Measurements from ENCODE around the gene OR7A5. TPM values are rescaled to one million over a fixed set of nuclear protein-coding genes. Genes with fewer than 3 reads are reported as not detected.
A peak's percentile ranks its signal among the peaks of the same experiment; 100 is the strongest.

The OR7A5 gene
- total RNA-seq, 1 donor from 2014 or later = not detected

DNA sequence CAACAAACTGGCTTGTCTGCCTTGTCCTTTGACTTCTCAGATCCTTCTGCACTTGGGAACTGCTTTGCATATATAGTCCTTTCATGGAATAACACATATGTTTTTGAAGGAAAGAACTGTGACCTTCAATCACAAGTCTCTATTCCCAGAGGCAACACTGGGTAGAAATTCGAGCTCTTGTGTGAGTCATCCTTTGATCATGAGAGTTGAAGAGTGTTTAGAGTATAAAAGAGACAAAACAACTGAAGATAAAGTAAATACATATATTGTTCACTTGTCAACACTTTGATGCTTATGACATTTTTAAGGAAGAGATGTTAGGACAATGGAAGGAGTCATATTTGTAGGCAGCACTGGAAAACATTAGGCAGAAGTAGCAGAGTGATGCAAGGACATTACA, 5.2 kb upstream of the OR7A5 start:
- DNase-seq (ENCODE audit: low read depth) (no peak), FAIRE-seq (no peak)
- TF ChIP-seq, protein P1, sequence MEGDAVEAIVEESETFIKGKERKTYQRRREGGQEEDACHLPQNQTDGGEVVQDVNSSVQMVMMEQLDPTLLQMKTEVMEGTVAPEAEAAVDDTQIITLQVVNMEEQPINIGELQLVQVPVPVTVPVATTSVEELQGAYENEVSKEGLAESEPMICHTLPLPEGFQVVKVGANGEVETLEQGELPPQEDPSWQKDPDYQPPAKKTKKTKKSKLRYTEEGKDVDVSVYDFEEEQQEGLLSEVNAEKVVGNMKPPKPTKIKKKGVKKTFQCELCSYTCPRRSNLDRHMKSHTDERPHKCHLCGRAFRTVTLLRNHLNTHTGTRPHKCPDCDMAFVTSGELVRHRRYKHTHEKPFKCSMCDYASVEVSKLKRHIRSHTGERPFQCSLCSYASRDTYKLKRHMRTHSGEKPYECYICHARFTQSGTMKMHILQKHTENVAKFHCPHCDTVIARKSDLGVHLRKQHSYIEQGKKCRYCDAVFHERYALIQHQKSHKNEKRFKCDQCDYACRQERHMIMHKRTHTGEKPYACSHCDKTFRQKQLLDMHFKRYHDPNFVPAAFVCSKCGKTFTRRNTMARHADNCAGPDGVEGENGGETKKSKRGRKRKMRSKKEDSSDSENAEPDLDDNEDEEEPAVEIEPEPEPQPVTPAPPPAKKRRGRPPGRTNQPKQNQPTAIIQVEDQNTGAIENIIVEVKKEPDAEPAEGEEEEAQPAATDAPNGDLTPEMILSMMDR (IDR thresholded peaks at IDR 0.05; ENCODE audit: insufficient read depth, low read length, severe bottlenecking) = no peak
- no peak overlapping the region for H3K4me3 ChIP-seq (ENCODE audit: low read depth, low read length)
- H3K36me3 ChIP-seq (ENCODE audit: control insufficient read depth, insufficient read depth, low read length) = no peaks in the 10 kb centered on the region
- H3K27me3 ChIP-seq (ENCODE audit: control insufficient read depth, insufficient read depth, low read length) = no peaks in the 10 kb centered on the region

DNA sequence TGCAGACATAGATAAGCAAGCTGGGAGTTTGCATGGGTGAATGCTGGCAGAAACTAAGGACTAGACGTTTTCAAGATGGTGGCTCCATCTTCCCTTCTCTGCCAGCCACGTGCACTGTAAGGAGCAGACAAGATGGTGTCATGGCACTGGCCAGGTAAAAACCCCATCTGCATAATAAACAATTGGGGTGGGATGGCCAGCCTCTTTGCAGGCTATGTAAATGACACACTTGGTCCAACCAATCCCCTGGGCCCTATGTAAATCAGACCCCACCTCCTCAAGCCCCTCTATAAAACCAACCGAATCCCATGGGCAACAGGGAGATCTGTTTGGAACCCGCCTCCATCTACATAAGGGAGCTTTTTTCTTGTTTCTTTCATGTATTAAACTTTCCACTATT, 2.4 kb upstream of the OR7A5 start:
- TF ChIP-seq, protein P1 (IDR thresholded peaks at IDR 0.05; ENCODE audit: insufficient read depth, low read length, severe bottlenecking) = no peak
- H3K4me3 ChIP-seq (ENCODE audit: low read depth, low read length) = no peak overlapping the region
- H3K36me3 ChIP-seq (ENCODE audit: control insufficient read depth, insufficient read depth, low read length) = no peaks in the 10 kb centered on the region
- H3K27me3 ChIP-seq (ENCODE audit: control insufficient read depth, insufficient read depth, low read length) = no peaks in the 10 kb centered on the region
- FAIRE-seq = no peak
- no peak for DNase-seq (ENCODE audit: low read depth)

DNA sequence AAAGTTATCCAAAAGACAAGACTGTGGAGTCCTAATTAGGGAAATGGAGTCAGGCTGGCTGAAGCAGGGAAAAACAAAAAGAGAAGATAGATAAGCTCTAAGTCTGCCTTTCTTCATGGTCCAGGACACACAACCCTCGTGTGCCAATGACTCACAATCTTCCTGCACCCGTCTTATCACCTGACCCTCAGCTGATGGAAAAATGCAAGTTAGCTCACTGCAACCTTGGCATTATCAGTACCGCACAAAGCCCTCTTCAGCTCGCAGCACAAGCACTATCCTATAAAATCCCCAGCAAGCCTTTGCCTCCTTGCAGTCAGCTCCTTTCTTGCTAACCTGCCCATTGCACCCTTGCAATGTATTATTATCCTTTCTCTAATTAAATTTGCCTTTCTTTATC, 4.3 kb downstream of the OR7A5 start:
- no peaks in the 10 kb centered on the region for H3K36me3 ChIP-seq (ENCODE audit: control insufficient read depth, insufficient read depth, low read length)
- FAIRE-seq (no peak), DNase-seq (ENCODE audit: low read depth) (no peak)
- no peak overlapping the region for H3K4me3 ChIP-seq (ENCODE audit: low read depth, low read length)
- no peaks in the 10 kb centered on the region for H3K27me3 ChIP-seq (ENCODE audit: control insufficient read depth, insufficient read depth, low read length)
- TF ChIP-seq, protein P1 (IDR thresholded peaks at IDR 0.05; ENCODE audit: insufficient read depth, low read length, severe bottlenecking) = no peak

DNA sequence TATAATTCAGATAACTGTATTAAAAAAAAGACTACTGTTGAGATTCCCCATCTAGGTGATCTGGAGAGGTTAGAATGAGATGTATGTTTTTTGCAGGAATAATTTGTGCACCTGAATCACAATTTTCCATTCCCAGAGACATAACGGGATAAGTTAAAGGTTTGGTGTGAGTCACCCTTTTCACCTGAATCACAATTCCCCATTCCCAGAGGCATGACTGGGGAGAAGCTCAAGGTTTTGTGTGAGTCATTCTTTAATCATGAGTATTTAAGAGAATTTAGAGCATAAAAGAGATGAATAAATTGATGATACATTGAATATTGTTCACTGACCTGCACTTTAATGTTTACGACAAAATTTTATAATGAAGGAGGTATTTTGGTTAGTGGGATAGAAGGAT, 9.0 kb downstream of the OR7A5 start:
- Histone ChIP-seq H3K4me3 (ENCODE audit: low read depth, low read length) (no peak overlapping the region), H3K36me3 (ENCODE audit: control insufficient read depth, insufficient read depth, low read length) (no peaks in the 10 kb centered on the region), H3K27me3 (ENCODE audit: control insufficient read depth, insufficient read depth, low read length) (no peaks in the 10 kb centered on the region)
- DNase-seq (ENCODE audit: low read depth) (peak; percentile 68), FAIRE-seq (no peak)
- TF ChIP-seq, protein P1 (IDR thresholded peaks at IDR 0.05; ENCODE audit: insufficient read depth, low read length, severe bottlenecking) = no peak

DNA sequence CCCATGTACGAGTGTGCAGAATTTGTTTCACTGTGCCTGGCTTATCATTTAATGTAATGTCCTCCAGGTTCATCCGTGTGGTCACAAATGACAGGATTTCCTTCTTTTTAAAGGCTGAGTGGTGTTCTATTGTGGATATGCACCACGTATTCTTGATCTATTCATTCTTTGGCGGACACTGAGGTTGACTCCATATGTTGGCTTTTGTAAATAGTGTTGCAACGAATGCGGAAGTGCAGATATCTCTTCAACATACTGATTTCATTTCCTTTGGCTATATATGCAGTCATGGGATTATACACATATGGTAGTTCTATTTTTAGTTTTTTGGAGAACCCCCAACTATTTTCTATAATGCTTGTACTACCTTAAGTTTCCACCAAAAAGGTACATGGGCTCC, 13.0 kb downstream of the OR7A5 start:
- TF ChIP-seq, protein P1 (IDR thresholded peaks at IDR 0.05; ENCODE audit: insufficient read depth, low read length, severe bottlenecking) = no peak
- Histone ChIP-seq H3K27me3 (ENCODE audit: control insufficient read depth, insufficient read depth, low read length) (no peaks in the 10 kb centered on the region), H3K4me3 (ENCODE audit: low read depth, low read length) (no peak overlapping the region), H3K36me3 (ENCODE audit: control insufficient read depth, insufficient read depth, low read length) (no peaks in the 10 kb centered on the region)
- no peak for FAIRE-seq
- DNase-seq (ENCODE audit: low read depth) = no peak

DNA sequence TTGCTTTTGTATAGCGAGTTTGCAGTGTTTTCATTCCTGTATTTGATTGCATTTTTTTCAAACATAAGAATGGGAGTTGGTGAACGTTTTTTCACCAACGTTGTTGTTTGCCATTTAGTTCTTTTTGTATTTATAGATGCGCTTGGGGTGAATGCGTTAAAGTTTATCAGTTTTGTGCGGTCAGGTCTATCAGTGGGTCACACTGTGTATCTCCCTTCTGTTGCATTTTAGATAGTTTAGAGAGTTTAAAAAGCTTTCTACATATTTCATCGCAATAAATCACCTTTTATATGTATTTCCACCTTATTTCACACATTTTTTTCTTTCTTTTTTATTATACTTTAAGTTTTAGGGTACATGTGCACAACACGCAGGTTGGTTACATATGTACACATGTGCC, 16.4 kb downstream of the OR7A5 start:
- DNase-seq (ENCODE audit: low read depth) (no peak), FAIRE-seq (no peak)
- TF ChIP-seq, protein P1 (IDR thresholded peaks at IDR 0.05; ENCODE audit: insufficient read depth, low read length, severe bottlenecking) = no peak
- no peak overlapping the region for H3K4me3 ChIP-seq (ENCODE audit: low read depth, low read length)
- no peaks in the 10 kb centered on the region for H3K27me3 ChIP-seq (ENCODE audit: control insufficient read depth, insufficient read depth, low read length)
- no peaks in the 10 kb centered on the region for H3K36me3 ChIP-seq (ENCODE audit: control insufficient read depth, insufficient read depth, low read length)
